K562 (cell line): ENCODE results near the gene ZNF839. TPM values are rescaled to one million over a fixed set of nuclear protein-coding genes. Genes with fewer than 3 reads are reported as not detected.

Source experiments
- ATAC-seq: fragments of 200-7000 bp; cut with Tn5 transposase; 3 replicates; pipeline ENCODE4 v1.9.1; 2020; ENCODE audit warnings: moderate library complexity
- BruUV-seq: library from RNA; stranded (reverse); fragments of 400-500 nt; replicated peaks from 2 replicates; lab custom pipeline; 2021; lab: Mats Ljungman, UMichigan
- CTCF ChIA-PET: fragments of 300-600 bp; formaldehyde crosslinking; extraction: SDS; loops from one replicate; lab custom pipeline; 2021; ENCODE audit warnings: low intra/inter-chr PET ratio; lab: Yijun Ruan, JAX
- POLR2A ChIA-PET: fragments of 300-600, 350-650 bp; sonication (Branson Sonifier 250); formaldehyde crosslinking; extraction: SDS; loops from one replicate; lab custom pipeline; 2021; ENCODE audit warnings: antibody characterized with exemption, inconsistent platforms; lab: Yijun Ruan, JAX
- DNase-seq, 4 experiments: peaks; one replicate each; pipeline versions ENCODE4 v3.0.0 to v3.0.0-alpha.2; 2011 to 2018; ENCODE audit warnings: low spot score in 3 of 4, mixed read lengths in 3 of 4; ENCODE audit errors: extremely low read depth in 1 of 4
- FAIRE-seq: peaks from 2 replicates; lab custom pipeline; 2011; peaks lifted over from hg19 to GRCh38; lab: Jason Lieb, UNC
- H2AFZ ChIP-seq: 2 replicates; pipeline ENCODE4 v1.6.0; 2011; ENCODE audit warnings: low read depth, low read length, control low read depth, inconsistent platforms
- H3K27ac ChIP-seq: fragments of 200-600 bp; 3 replicates; pipeline ENCODE4 v1.8.0; 2011; ENCODE audit warnings: low read depth, mild to moderate bottlenecking, control low read depth, inconsistent platforms, low read length, moderate library complexity, mixed read lengths; ENCODE audit errors: extremely low read depth
- H3K27me3 ChIP-seq, 2 experiments: fragments of 300-600 bp in 1 of 2; 2 replicates in 1 of 2; 3 replicates in 1 of 2; pipeline versions ENCODE4 v1.6.0 to v1.8.0; 2011; ENCODE audit warnings: inconsistent platforms in 2 of 2, low read length in 2 of 2, mild to moderate bottlenecking in 1 of 2, mixed read lengths in 1 of 2, moderate library complexity in 1 of 2; ENCODE audit not compliant: control insufficient read depth in 2 of 2, insufficient read depth in 2 of 2
- H3K36me3 ChIP-seq: fragments of 300-600 bp; 3 replicates; pipeline ENCODE4 v1.8.0; 2011; ENCODE audit warnings: mild to moderate bottlenecking, low read length, inconsistent platforms; ENCODE audit not compliant: control insufficient read depth, insufficient read depth
- H3K4me1 ChIP-seq, 2 experiments: fragments of 200-600 bp in 1 of 2; replicated peaks in 1 of 2; 2 replicates in 1 of 2; 3 replicates in 1 of 2; pipeline versions ENCODE4 v1.5.1 to v1.8.0; 2011; ENCODE audit warnings: inconsistent platforms in 2 of 2, low read length in 2 of 2, mild to moderate bottlenecking in 1 of 2, mixed read lengths in 1 of 2, moderate library complexity in 1 of 2; ENCODE audit not compliant: control insufficient read depth in 2 of 2, insufficient read depth in 2 of 2
- H3K4me2 ChIP-seq: 2 replicates; pipeline ENCODE4 v1.6.1; 2011; ENCODE audit warnings: low read length, control low read depth, inconsistent platforms, mixed read lengths; ENCODE audit not compliant: insufficient read depth
- H3K4me3 ChIP-seq: fragments of 200-600 bp; sonication (generic), shearing (Covaris generic); 2 replicates; pipeline ENCODE4 v1.5.1; 2016; ENCODE audit warnings: control low read depth, inconsistent platforms
- H3K79me2 ChIP-seq: fragments of 200-600 bp; 3 replicates; pipeline ENCODE4 v1.8.0; 2011; ENCODE audit warnings: low read length, inconsistent platforms; ENCODE audit not compliant: control insufficient read depth, insufficient read depth
- H3K9ac ChIP-seq, 2 experiments: 2 replicates each; pipeline versions ENCODE4 v1.6.0 to v1.6.1; 2011; ENCODE audit warnings: low read depth in 2 of 2, low read length in 2 of 2, control low read depth in 1 of 2, inconsistent platforms in 1 of 2, mild to moderate bottlenecking in 1 of 2, mixed read lengths in 1 of 2; ENCODE audit not compliant: insufficient read depth in 1 of 2
- H3K9me1 ChIP-seq: one replicate; pipeline ENCODE4 v1.6.0; 2011; ENCODE audit warnings: inconsistent platforms, mild to moderate bottlenecking, low read length, moderate library complexity; ENCODE audit not compliant: control insufficient read depth, insufficient read depth
- H3K9me3 ChIP-seq: replicated peaks from 2 replicates; pipeline ENCODE4 v1.5.1; 2011; ENCODE audit warnings: low read depth, low read length, inconsistent platforms; ENCODE audit not compliant: control insufficient read depth, insufficient read depth
- H4K20me1 ChIP-seq: replicated peaks from 2 replicates; pipeline ENCODE4 v1.6.1; 2011; ENCODE audit warnings: low read length, inconsistent platforms, mixed read lengths; ENCODE audit not compliant: control insufficient read depth, insufficient read depth
- BCL6 ChIP-seq: fragments of 250-450 bp; sonication (Bioruptor Pico); IDR thresholded peaks from 2 replicates; pipeline ENCODE4 v1.4.0; 2020
- EHMT2 ChIP-seq: fragments of 450-650 bp; IDR thresholded peaks from 2 replicates; pipeline ENCODE4 v1.6.1; 2018; ENCODE audit warnings: antibody characterized with exemption
- LARP7 ChIP-seq: fragments of 450-650 bp; IDR thresholded peaks from 2 replicates; pipeline ENCODE4 v1.6.1; 2016
- PBX2 ChIP-seq, 2 experiments: IDR thresholded peaks in 1 of 2; conservative IDR thresholded peaks in 1 of 2; 2 replicates each; pipeline ENCODE4 v1.6.1; 2016; ENCODE audit warnings: low read depth in 2 of 2, mild to moderate bottlenecking in 1 of 2, missing compliant biosample characterization in 1 of 2, missing genetic modification characterization in 1 of 2, moderate library complexity in 1 of 2
- SMAD1 ChIP-seq: fragments of 150-350 bp; IDR thresholded peaks from 2 replicates; pipeline ENCODE4 v1.6.1; 2014; ENCODE audit warnings: low read length, low read depth; ENCODE audit not compliant: partially characterized antibody
- TEAD4 ChIP-seq, 2 experiments: sonication (generic) in 1 of 2; formaldehyde crosslinking in 1 of 2; IDR thresholded peaks; 2 replicates each; pipeline versions ENCODE4 v1.6.1 to v1.8.0; 2012 to 2022; ENCODE audit warnings: borderline replicate concordance in 1 of 2, inconsistent platforms in 1 of 2, low read length in 1 of 2, mild to moderate bottlenecking in 1 of 2, missing genetic modification reagents in 1 of 2
- TRIM25 ChIP-seq: fragments of 450-650 bp; IDR thresholded peaks from 2 replicates; pipeline ENCODE4 v1.7.0; 2016; ENCODE audit warnings: borderline replicate concordance
- ZFP91 ChIP-seq: sonication (generic); formaldehyde crosslinking; IDR thresholded peaks from 2 replicates; pipeline ENCODE4 v1.8.0; 2022; ENCODE audit warnings: mild to moderate bottlenecking, missing genetic modification reagents
- ZNF431 ChIP-seq: sonication (generic); formaldehyde crosslinking; IDR thresholded peaks from 2 replicates; pipeline ENCODE4 v1.8.0; 2022; ENCODE audit warnings: mild to moderate bottlenecking, missing genetic modification reagents
- ZNF699 ChIP-seq: fragments of 250-450 bp; sonication (Bioruptor Pico); IDR thresholded peaks from 2 replicates; pipeline ENCODE4 v1.8.0; 2021; ENCODE audit warnings: mild to moderate bottlenecking, moderate library complexity; ENCODE audit not compliant: insufficient replicate concordance
- ZNF717 ChIP-seq: fragments of 250-450 bp; sonication (Bioruptor Pico); IDR thresholded peaks from 2 replicates; pipeline ENCODE4 v1.5.0; 2021
- ZNF778 ChIP-seq: fragments of 450-650 bp; formaldehyde crosslinking; IDR thresholded peaks from 2 replicates; pipeline ENCODE4 v1.4.0; 2020; ENCODE audit warnings: mild to moderate bottlenecking, moderate library complexity
- WGBS: fragments of 100-300 bp; shearing (Covaris generic); methylation state at CpG from one replicate; pipeline ENCODE4 v1.1.6; 2016; ENCODE audit warnings: low coverage, mixed read lengths; ENCODE audit not compliant: insufficient coverage; ENCODE audit errors: missing lambda C conversion rate; 5-methylcytosine and 5-hydroxymethylcytosine counted together
- in situ Hi-C: fragments of 300-500 bp; cut with MboI; formaldehyde crosslinking; loops from 4 replicates; pipeline ENCODE4 v1.15.0; 2018; ENCODE audit warnings: inconsistent platforms, mixed read lengths
- intact Hi-C: fragments of 100-400 bp; cut with micrococcal nuclease; formaldehyde crosslinking; loops from 2 replicates; pipeline ENCODE4 v1.14.2; 2022
- polyA plus RNA-seq, 8 experiments: library from polyadenylated mRNA; depleted of rRNA in 4 of 8; stranded (reverse) in 5 of 8; unstranded in 3 of 8; fragments of >200 nt; fragmentation: Nextera tagmentation in 2 of 8; fragmentation: Illumina TruSeq in 1 of 8; extraction: Ambion mirVana in 2 of 8; extraction: Trizol in 1 of 8; gene quantifications; 2 replicates each; pipeline versions ENCODE4 v1.2.1 to v1.2.3, GENCODE V29; 2011 to 2014; ENCODE audit warnings: inconsistent platforms in 1 of 8, missing spikeins in 1 of 8
- total RNA-seq, 7 experiments: library from RNA; depleted of rRNA in 6 of 7; stranded (reverse); fragments of >200 nt in 6 of 7; fragmentation: Illumina TruSeq in 2 of 7; extraction: Trizol in 2 of 7; gene quantifications; 2 replicates each; pipeline versions ENCODE4 v1.2.1 to v1.2.3, GENCODE V29; 2011 to 2021; ENCODE audit warnings: low replicate concordance in 1 of 7

The ZNF839 gene
- total and polyA plus RNA-seq, 9 of the 15 experiments (the other 6 are each of a cell fraction or from before 2014, with no cell fraction given) = 0.42 to 8.4 (median 5.7) TPM

GRCh38 chr14:102292441-102292840, 27.1 kb upstream of the ZNF839 start:
- no peaks in the 10 kb centered on the region for H3K9me1 ChIP-seq
- H3K9ac ChIP-seq = no peak overlapping the region
- WGBS = 78% methylated on average over 1 of the region's 1 CpG
- ChIA-PET CTCF (no interaction called here), POLR2A (no interaction called here)
- H2AFZ ChIP-seq = no peak overlapping the region
- in situ Hi-C loops (no loop called here), intact Hi-C loops (no loop called here)
- no peak for DNase-seq
- no peaks in the 10 kb centered on the region for H3K36me3 ChIP-seq
- TF ChIP-seq BCL6 (CRISPR knock-in tag) (no peak), ZNF717 (no peak), ZNF431 (no peak), PBX2 (CRISPR knock-in tag; IDR thresholded peaks at IDR 0.05; ENCODE audit: low read depth) (no peak), PBX2 (tag; conservative IDR thresholded peaks at IDR 0.05; ENCODE audit: low read depth) (no peak), EHMT2 (no peak), ZNF778 (CRISPR knock-in tag) (no peak), LARP7 (no peak), TRIM25 (no peak), ZFP91 (CRISPR knock-in tag) (no peak), SMAD1 (no peak), ZNF699 (CRISPR knock-in tag) (no peak), TEAD4 (IDR thresholded peaks at IDR 0.05; ENCODE audit: low read length) (no peak), TEAD4 (CRISPR knock-in tag; IDR thresholded peaks at IDR 0.05; ENCODE audit: borderline replicate concordance) (no peak)
- no peaks in the 10 kb centered on the region for H3K27me3 ChIP-seq
- FAIRE-seq = no peak
- ATAC-seq = no peak
- no peak overlapping the region for H3K4me2 ChIP-seq
- no peaks in the 10 kb centered on the region; a peak in 1 of 5 replicates for H3K4me1 ChIP-seq
- no peak overlapping the region for H3K4me3 ChIP-seq
- no peak overlapping the region for H3K27ac ChIP-seq
- no TSS peak for BruUV-seq
- H4K20me1 ChIP-seq = no peaks in the 10 kb centered on the region
- no peaks in the 10 kb centered on the region for H3K79me2 ChIP-seq
- H3K9me3 ChIP-seq = no peaks in the 10 kb centered on the region
